Dedifferentiated amniotic fluid mesenchymal stem cell (primary cell): ENCODE data around the gene MAP7D3.
"Not testable (repeated sequence)": the region's sequence is repeated elsewhere in the genome, so short reads cannot be mapped to it uniquely, and the experiment has no call there.

Experiments
- DNase-seq: peaks from one replicate; pipeline ENCODE4 v3.0.0-alpha.2; 2016; ENCODE audit errors: extremely low spot score

Gene MAP7D3

DNA sequence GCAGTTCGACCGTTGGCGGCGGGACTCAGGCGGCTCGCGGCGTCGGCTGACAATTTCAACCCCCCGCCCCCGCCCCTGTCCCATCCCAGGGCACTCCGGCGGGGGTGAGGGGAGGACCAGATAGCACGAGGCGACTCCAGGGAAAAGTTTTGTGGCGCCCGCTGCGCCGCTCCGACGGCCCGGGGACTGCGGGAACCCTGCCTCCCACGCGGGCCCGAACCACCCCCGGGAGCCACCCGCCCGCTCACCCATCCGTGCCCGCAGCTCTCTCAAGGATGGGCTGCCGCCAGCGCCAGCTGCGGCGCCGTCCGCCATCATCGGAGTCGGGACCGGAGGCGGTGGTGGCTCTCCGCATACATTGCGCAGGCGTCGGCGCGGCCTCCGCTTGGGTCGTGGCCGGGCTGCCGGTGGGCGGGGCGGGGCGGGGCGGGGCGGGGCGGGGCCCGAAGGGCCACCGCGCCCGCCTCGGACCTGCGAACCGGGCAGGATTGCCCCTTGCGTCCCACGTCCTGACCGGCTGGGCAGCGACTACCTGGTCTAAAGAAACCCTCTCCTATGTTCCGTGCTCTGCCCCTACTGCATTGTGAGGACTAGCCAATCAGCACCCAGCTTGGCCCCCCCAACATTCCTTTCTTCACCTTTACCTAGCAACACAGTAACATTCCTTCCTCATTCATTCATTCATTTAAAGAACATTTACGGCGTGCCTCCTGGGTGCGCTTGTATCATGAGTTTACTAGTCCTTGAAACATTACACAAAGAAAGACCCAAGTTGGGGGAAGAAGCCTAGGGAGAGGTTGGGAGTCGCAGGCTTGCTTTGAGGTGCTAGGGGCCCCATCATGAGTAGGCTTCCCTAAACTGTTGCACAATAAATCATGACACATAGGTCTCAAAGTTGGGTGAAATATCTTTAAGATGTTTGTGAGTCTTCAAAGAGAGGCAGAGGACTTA, at the start of gene MAP7D3:
Gene MAP7D3, minus strand, starts transcription at position 360 of the 951 bp plus-strand sequence. Its CDS starts 42 bp downstream, at position 318.
- DNase-seq: no peak

DNA sequence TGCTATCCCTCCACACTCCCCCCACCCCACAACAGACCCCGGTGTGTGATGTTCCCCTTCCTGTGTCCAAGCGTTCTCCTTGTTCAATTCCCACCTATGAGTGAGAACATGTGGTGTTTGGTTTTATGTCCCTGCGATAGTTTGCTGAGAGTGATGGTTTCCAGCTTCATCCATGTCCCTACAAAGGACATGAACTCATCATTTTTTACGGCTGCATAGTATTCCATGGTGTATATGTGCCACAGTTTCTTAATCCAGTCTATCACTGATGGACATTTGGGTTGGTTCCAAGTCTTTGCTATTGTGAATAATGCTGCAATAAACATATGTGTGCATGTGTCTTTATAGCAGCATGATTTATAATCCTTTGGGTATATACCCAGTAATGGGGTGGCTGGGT, 49.5 kb upstream of the MAP7D3 start, which contains the start of gene ADGRG4:
Gene ADGRG4, plus strand, starts transcription at position 243 of the 400 bp plus-strand sequence. CDS start 7,815 bp downstream, outside the sequence.
- DNase-seq: not testable (repeated sequence)

GRCh38 chrX:136295380-136295779, 44.2 kb upstream of the MAP7D3 start:
- no peak for DNase-seq

DNA sequence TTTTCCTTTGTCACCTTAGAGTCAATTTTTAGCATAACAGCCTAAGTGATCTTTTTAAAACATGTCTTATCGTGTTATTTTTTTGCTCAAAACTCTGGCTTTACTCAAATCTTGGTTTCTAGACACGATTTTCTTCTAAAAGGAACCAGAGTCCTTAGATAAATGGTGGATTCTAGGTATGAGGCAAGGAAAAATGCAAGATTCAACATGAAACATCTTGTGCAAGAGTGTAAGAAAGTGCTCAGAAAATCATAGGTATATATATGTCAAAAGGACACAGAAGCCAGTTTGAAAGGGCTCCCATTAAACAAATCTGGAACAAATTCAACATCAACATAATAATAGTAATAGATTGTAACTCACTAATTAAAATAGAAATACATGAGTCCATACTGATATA, 41.5 kb upstream of the MAP7D3 start:
- DNase-seq: no peak

GRCh38 chrX:136291824-136292223, 40.6 kb upstream of the MAP7D3 start:
- no peak for DNase-seq

- not testable (repeated sequence) for DNase-seq
These were observed 35.2 kb upstream of the MAP7D3 start for GRCh38 chrX:136286375-136286774.

GRCh38 chrX:136275553-136275952, 24.4 kb upstream of the MAP7D3 start:
- no peak for DNase-seq

GRCh38 chrX:136273986-136274385, 22.8 kb upstream of the MAP7D3 start:
- DNase-seq: no peak

GRCh38 chrX:136272325-136272724, 21.1 kb upstream of the MAP7D3 start:
- no peak for DNase-seq

DNA sequence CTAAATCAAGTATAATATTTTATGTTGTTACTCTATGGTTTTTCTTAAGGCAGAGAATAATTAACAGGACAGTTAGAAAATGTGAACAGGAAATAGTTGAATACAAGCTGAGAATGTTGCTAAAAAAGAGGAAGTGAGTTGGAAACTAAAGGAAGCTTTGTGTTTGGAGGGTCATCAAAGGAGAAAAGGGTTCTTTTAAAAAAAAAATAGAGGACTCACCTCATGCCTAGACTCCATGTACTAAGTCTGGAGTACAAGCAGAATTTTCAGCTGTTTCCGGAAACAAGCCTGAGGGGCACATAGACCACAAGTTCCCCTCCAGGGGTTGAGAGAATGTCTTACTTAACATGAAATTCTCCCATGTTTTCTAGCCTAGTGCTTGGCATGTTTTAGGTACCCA, 20.1 kb upstream of the MAP7D3 start:
- DNase-seq: no peak

DNA sequence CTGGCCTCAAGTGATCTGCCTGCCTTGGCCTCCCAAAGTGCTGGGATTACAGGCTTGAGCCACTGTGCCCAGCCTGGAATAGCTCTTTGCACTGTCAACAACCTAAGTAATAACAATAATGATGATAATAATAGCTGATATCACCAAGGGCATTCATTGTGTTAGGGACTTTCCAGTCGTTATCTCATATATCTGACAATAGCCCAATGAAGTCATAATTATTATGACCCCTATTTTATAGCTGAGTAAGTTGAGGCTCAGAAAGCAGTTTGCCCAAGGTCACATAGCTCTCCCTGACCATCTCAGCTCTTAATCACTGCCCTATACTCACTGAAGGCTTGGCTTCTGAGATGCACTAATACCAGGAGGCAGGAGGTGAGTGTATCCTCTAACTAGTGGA, 18.7 kb upstream of the MAP7D3 start:
- no peak for DNase-seq

DNA sequence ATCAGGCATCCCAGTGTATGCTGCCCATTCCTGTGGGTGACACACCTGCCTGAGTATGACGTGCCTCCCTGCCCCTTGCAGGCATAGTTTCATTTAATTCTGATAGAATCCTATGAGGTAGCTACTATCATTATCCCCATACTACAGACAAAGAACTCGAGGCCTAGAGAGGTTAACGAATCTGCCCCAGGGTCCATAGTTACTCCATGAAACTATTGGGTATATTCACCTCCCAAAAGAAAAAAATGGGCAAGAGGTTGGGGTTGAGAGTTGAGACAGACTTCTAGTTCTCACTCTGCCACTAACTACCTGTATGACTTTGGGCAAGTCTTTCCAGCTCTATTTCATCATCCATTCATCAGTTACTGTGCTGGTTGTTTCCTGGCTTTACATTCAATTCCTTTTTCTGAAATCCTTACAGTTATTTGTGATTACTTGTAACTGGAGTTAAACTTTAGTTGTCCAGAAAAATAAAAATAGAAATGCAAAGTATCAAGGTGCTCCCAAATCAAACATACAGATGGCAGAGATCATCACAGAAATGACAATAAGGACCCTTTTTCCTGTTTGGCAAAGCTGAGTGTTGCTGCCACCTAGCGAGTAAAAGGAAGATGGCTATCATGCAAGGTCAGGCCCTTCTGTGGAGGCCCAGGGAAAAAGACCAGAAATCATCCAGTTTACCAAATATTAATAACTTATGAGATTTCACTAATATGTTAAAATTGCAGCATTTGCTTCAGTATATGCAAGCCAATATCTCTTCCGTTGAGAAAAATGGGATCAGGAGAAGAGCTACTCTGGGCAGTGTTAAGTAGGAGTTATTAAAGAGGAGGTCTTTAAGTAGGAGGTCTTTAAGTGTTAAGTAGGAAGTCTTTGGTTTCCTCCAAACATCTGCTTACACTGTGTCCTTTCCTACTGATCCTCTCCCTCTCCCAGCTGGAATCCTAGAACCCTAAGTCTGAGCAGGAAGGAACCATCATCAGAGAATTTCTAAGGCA, 17.1 kb upstream of the MAP7D3 start:
- DNase-seq: peak; percentile 59

- no peak for DNase-seq
These were observed 15.6 kb upstream of the MAP7D3 start for GRCh38 chrX:136266828-136267227.

DNA sequence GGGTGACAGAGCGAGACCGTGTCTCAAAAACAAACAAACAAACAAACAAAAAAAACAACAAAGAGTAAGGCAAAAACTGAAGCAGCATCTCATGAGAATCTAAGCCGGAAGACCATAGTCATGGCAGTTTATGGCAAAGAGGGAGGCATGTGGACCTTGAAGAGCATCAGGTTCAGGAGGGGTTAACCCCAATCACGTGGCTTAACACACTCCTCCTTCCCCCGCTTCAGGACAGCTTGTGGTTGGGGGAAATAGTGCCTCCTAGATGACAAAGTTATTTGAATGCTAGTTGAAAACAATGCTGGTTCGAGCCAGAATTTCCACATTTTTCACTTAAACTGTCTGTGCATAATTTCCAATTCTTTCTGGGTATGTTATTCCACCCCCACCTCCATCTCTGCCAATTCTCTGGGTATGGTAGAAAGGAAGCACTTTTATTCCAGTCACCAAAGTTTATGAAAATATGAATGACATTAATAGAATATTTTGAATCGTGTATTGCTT, 11.7 kb upstream of the MAP7D3 start:
- DNase-seq: no peak

- DNase-seq: no peak
These were observed 11.0 kb upstream of the MAP7D3 start for GRCh38 chrX:136262243-136262642.

DNA sequence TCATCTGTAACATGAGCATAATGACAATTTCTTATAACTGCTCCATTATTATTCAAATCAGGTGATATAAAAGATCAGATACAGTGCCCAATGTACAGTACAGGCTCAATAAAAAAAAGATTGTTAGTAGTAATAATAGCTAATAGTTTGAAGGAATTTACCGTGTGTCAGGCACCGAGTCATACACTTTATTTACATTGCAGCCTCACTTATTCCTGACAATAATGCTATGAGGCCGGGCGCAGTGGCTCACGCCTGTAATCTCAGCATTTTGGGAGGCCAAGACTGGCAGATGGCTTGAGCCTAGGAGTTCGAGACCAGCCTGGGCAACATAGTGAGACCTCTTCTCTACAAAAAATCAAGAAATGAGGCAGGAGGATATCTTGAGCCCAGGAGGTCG, 10.1 kb upstream of the MAP7D3 start:
- DNase-seq: no peak

DNA sequence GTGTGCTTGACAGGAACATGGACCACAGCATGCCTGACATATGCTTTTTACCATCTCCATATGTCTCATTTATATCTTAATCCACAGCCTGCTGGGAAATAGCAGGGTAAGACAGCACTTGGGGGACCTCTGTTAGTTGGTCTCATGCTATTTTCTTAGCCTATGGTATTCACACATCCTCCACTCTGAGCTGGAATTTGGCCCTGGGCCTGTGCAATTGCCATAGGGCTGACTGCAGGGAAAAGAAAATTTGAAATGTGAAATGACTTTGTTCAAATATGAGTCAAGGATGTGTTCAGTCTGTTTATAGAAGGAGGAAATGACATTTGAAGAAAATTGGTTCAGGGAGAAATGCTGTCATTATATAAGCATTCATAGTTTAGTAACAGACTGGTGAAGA, 9.6 kb upstream of the MAP7D3 start:
- DNase-seq: peak; percentile 77

DNA sequence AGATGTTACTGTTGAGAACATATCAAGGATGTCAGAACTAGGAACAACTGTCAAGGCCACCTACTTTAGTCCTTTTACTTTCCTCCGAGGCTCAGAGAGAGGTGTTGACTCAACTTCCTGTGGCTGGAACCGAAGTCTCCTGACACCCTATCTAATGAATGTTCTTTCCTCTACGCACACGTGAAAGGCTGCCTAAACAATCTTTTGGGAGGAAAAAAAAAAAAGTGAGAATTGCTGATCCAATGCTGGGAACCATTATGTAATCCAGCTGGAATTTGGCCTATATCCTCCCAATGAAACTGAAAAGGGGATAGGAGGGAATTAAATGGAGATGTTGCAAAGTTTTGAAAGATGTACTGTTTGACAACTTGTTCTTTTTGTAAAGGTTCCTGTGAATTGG, 8.3 kb upstream of the MAP7D3 start:
- peak; percentile 38 for DNase-seq

GRCh38 chrX:136258951-136259350, 7.8 kb upstream of the MAP7D3 start:
- DNase-seq: no peak

DNA sequence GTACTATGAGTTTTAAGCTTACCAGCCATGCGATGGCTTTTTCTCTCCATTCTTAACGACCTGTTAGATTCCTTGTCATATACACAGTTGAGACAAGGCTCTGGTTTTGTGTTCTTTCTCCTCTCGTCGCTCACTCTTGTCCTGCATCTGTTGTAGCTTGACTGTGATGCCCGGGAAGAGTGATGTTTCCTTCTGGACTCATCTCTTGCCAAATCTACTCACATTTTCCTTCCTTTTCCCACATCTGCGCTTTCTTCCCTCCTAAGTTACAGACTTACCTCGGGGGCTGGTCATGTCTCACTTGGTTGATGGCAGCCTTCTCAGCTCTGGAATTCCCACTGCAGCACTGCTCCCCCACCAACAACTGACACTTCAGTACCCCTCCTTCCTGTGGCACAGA, 4.8 kb upstream of the MAP7D3 start:
- no peak for DNase-seq

- no peak for DNase-seq
These were observed 4.3 kb upstream of the MAP7D3 start for GRCh38 chrX:136255541-136255940.
